Loucy (cell line): ENCODE measurements around the gene FHOD1.
A peak's percentile ranks its signal among the peaks of the same experiment; 100 is the strongest.

Experiments used
- H2AFZ ChIP-seq: fragments of 200-600 bp; sonication (generic); 2 replicates; pipeline ENCODE4 v1.6.0; 2016; ENCODE audit warnings: antibody characterized with exemption, mild to moderate bottlenecking, low read length, moderate library complexity
- H3F3A ChIP-seq: fragments of 200-600 bp; 2 replicates; pipeline ENCODE4 v1.6.0; 2016; ENCODE audit warnings: antibody characterized with exemption, low read depth, mild to moderate bottlenecking
- H3K27me3 ChIP-seq: fragments of 200-600 bp; sonication (generic); 2 replicates; pipeline ENCODE4 v1.6.1; 2014; ENCODE audit warnings: low read length, mild to moderate bottlenecking; ENCODE audit not compliant: insufficient read depth, poor library complexity, severe bottlenecking
- H3K36me3 ChIP-seq: fragments of 200-600 bp; sonication (generic); 2 replicates; pipeline ENCODE4 v1.6.1; 2016; ENCODE audit warnings: low read length; ENCODE audit not compliant: insufficient read depth
- H3K4me1 ChIP-seq: fragments of 200-600 bp; sonication (generic); 2 replicates; pipeline ENCODE4 v1.5.1; 2014; ENCODE audit warnings: low read length, mild to moderate bottlenecking; ENCODE audit not compliant: insufficient read depth, poor library complexity, severe bottlenecking
- H3K4me2 ChIP-seq: fragments of 200-600 bp; sonication (generic); 2 replicates; pipeline ENCODE4 v1.6.0; 2014; ENCODE audit warnings: antibody characterized with exemption, low read length, low read depth, mild to moderate bottlenecking; ENCODE audit not compliant: poor library complexity, severe bottlenecking
- H3K4me3 ChIP-seq: fragments of 200-600 bp; sonication (generic); 2 replicates; pipeline ENCODE4 v1.5.1; 2014; ENCODE audit warnings: low read length, mild to moderate bottlenecking, mixed read lengths; ENCODE audit not compliant: poor library complexity, severe bottlenecking
- H3K79me2 ChIP-seq: fragments of 200-600 bp; sonication (generic); 2 replicates; pipeline ENCODE4 v1.6.1; 2014; ENCODE audit warnings: low read length; ENCODE audit not compliant: insufficient read depth
- H3K9ac ChIP-seq: fragments of 200-600 bp; sonication (generic); 2 replicates; pipeline ENCODE4 v1.6.0; 2014; ENCODE audit warnings: mild to moderate bottlenecking, low read depth, low read length, moderate library complexity; ENCODE audit not compliant: poor library complexity, severe bottlenecking
- H3K9me2 ChIP-seq: fragments of 200-600 bp; sonication (generic); replicated peaks from 2 replicates; pipeline ENCODE4 v1.6.1; 2016; ENCODE audit warnings: low read depth, low read length, mixed read lengths
- H3K9me3 ChIP-seq: fragments of 200-600 bp; sonication (generic); 2 replicates; pipeline ENCODE4 v1.6.1; 2014; ENCODE audit warnings: mild to moderate bottlenecking, antibody characterized with exemption, low read length, low read depth; ENCODE audit not compliant: insufficient read depth
- H4K20me1 ChIP-seq: fragments of 200-600 bp; sonication (generic); 2 replicates; pipeline ENCODE4 v1.6.0; 2014; ENCODE audit warnings: antibody characterized with exemption, low read length, mild to moderate bottlenecking; ENCODE audit not compliant: insufficient read depth, poor library complexity, severe bottlenecking
- EZH2phosphoT487 ChIP-seq: fragments of 200-600 bp; IDR thresholded peaks from 2 replicates; pipeline ENCODE4 v1.6.1; 2018; ENCODE audit warnings: antibody characterized with exemption, mild to moderate bottlenecking, moderate library complexity, borderline replicate concordance
- TF ChIP-seq, protein P1 (sequence below): fragments of 200-600 bp; sonication (generic); conservative IDR thresholded peaks from 2 replicates; pipeline ENCODE4 v1.5.1; 2014; ENCODE audit warnings: mild to moderate bottlenecking, antibody characterized with exemption, low read length

FHOD1 gene

GRCh38 chr16:67246081-67246755 is 1.1 kb downstream of the FHOD1 start:
- H3K4me1 ChIP-seq = peaks cover 77% of the 10 kb centered on the region
- no peak for TF ChIP-seq EZH2phosphoT487
- TF ChIP-seq, protein P1, sequence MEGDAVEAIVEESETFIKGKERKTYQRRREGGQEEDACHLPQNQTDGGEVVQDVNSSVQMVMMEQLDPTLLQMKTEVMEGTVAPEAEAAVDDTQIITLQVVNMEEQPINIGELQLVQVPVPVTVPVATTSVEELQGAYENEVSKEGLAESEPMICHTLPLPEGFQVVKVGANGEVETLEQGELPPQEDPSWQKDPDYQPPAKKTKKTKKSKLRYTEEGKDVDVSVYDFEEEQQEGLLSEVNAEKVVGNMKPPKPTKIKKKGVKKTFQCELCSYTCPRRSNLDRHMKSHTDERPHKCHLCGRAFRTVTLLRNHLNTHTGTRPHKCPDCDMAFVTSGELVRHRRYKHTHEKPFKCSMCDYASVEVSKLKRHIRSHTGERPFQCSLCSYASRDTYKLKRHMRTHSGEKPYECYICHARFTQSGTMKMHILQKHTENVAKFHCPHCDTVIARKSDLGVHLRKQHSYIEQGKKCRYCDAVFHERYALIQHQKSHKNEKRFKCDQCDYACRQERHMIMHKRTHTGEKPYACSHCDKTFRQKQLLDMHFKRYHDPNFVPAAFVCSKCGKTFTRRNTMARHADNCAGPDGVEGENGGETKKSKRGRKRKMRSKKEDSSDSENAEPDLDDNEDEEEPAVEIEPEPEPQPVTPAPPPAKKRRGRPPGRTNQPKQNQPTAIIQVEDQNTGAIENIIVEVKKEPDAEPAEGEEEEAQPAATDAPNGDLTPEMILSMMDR = peak; percentile 44
- H3K9ac ChIP-seq = peak overlapping the region; percentile 83
- H3K36me3 ChIP-seq = no peaks in the 10 kb centered on the region
- H3F3A ChIP-seq = peaks cover 8% of the 10 kb centered on the region
- H3K4me2 ChIP-seq = peak overlapping the region; percentile 99
- no peaks in the 10 kb centered on the region for H3K27me3 ChIP-seq
- peak overlapping the region; percentile 88 for H3K4me3 ChIP-seq
- peaks cover 19% of the 10 kb centered on the region for H4K20me1 ChIP-seq
- no peaks in the 10 kb centered on the region for H3K9me2 ChIP-seq
- H3K9me3 ChIP-seq = no peaks in the 10 kb centered on the region
- H2AFZ ChIP-seq = peak overlapping the region; percentile 86
- peaks cover 46% of the 10 kb centered on the region; the same call in 1 of the 2 replicates for H3K79me2 ChIP-seq

DNA sequence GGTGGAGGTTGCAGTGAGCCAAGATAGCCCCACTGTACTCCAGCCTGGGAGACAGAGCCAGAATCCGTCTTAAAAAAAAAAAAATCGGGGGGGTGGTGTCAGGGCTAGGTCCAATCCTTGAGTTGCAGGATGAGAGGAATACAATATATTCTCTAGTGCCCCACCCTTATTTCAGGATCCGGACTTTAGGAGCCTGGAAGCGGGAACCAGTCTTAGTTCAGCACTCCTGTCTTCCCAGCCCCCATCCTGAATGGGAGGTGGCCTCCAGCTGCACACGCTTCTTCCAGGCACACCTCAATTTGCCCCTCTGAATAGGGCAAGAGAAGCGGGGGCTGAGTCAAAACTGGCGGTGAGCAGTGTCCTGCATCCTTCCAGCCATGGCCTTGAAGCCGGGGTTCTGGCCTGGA is 1.6 kb downstream of the FHOD1 start:
- Histone ChIP-seq H3K9me2 (no peaks in the 10 kb centered on the region), H3K9ac (peak overlapping the region; percentile 83), H3K79me2 (peaks cover 48% of the 10 kb centered on the region; the same call in 1 of the 2 replicates), H3F3A (peaks cover 8% of the 10 kb centered on the region), H3K4me1 (peaks cover 79% of the 10 kb centered on the region), H3K4me2 (peak overlapping the region; percentile 99), H3K27me3 (no peaks in the 10 kb centered on the region), H3K36me3 (no peaks in the 10 kb centered on the region), H4K20me1 (peaks cover 19% of the 10 kb centered on the region), H2AFZ (no peak overlapping the region), H3K4me3 (peak overlapping the region; percentile 88), H3K9me3 (no peaks in the 10 kb centered on the region)
- TF ChIP-seq EZH2phosphoT487 = no peak
- TF ChIP-seq, protein P1 = no peak

GRCh38 chr16:67245186-67245585 is 2.1 kb downstream of the FHOD1 start:
- peak overlapping the region; percentile 83 for H3K9ac ChIP-seq
- no peak for TF ChIP-seq EZH2phosphoT487
- TF ChIP-seq, protein P1 = no peak
- H3F3A ChIP-seq = peaks cover 8% of the 10 kb centered on the region

More at GRCh38 chr16:67245186-67245585, 2.1 kb downstream of the FHOD1 start:
- Histone ChIP-seq H3K9me2 (no peaks in the 10 kb centered on the region), H3K4me3 (peak overlapping the region; percentile 88), H2AFZ (no peak overlapping the region), H4K20me1 (peaks cover 19% of the 10 kb centered on the region), H3K79me2 (peaks cover 52% of the 10 kb centered on the region; the same call in 1 of the 2 replicates), H3K9me3 (no peaks in the 10 kb centered on the region), H3K36me3 (no peaks in the 10 kb centered on the region), H3K4me1 (peaks cover 79% of the 10 kb centered on the region), H3K4me2 (peak overlapping the region; percentile 99), H3K27me3 (no peaks in the 10 kb centered on the region)
